Stimulated activated CD4-positive, alpha-beta T cell treated with anti-CD3 and anti-CD28 coated beads, TNF-alpha, amount 100 ng/mL, for 1 hour (primary cell): ENCODE measurements around the gene ASXL1.
A peak's percentile ranks its signal among the peaks of the same experiment; 100 is the strongest.
"Not testable (repeated sequence)": the region's sequence is repeated elsewhere in the genome, so short reads cannot be mapped to it uniquely, and the experiment has no call there.

ENCODE experiments used
- DNase-seq, 3 donors: peaks; one replicate each; pipeline ENCODE4 v3.0.0-alpha.2; 2020; ENCODE audit warnings: low read depth in 3 of 3, low spot score in 1 of 3

The ASXL1 gene

GRCh38 chr20:32357869-32358631 is at the start of gene ASXL1:
ASXL1 (plus strand) TSS chr20:32358331; CDS start chr20:32358776, 445 bp downstream.
- DNase-seq = peak; percentile 82 to 89 (median 85)

- DNase-seq = no peak
Observed at GRCh38 chr20:32312718-32313424, 45.3 kb upstream of the ASXL1 start.

- DNase-seq = no peak
Observed at GRCh38 chr20:32314768-32315167, 43.4 kb upstream of the ASXL1 start.

- no peak for DNase-seq
Observed at GRCh38 chr20:32315399-32315798, 42.7 kb upstream of the ASXL1 start.

- no peak for DNase-seq
Observed at GRCh38 chr20:32315891-32316290, 42.2 kb upstream of the ASXL1 start.

GRCh38 chr20:32316667-32317066 is 41.5 kb upstream of the ASXL1 start:
- no peak for DNase-seq

- no peak for DNase-seq
Observed at GRCh38 chr20:32319100-32319499, 39.0 kb upstream of the ASXL1 start.

- DNase-seq = no peak
Observed at GRCh38 chr20:32320305-32320704, 37.8 kb upstream of the ASXL1 start.

- no peak for DNase-seq
Observed at GRCh38 chr20:32321390-32321789, 36.7 kb upstream of the ASXL1 start.

GRCh38 chr20:32322260-32322659 is 35.9 kb upstream of the ASXL1 start:
- DNase-seq = not testable (repeated sequence)

- not testable (repeated sequence) for DNase-seq
Observed at GRCh38 chr20:32323761-32324160, 34.4 kb upstream of the ASXL1 start.

- no peak for DNase-seq
Observed at GRCh38 chr20:32325706-32326503, 32.2 kb upstream of the ASXL1 start.

- no peak for DNase-seq
Observed at GRCh38 chr20:32326504-32326845, 31.7 kb upstream of the ASXL1 start.

- no peak for DNase-seq
Observed at GRCh38 chr20:32327087-32327681, 30.9 kb upstream of the ASXL1 start.

- DNase-seq = no peak
Observed at GRCh38 chr20:32329817-32330554, 28.1 kb upstream of the ASXL1 start.

- no peak for DNase-seq
Observed at GRCh38 chr20:32330555-32330897, 27.6 kb upstream of the ASXL1 start.

- DNase-seq = no peak
Observed at GRCh38 chr20:32332614-32333013, 25.5 kb upstream of the ASXL1 start.

GRCh38 chr20:32333181-32333987 is 24.7 kb upstream of the ASXL1 start:
- DNase-seq = no peak

- peak in 1 of 3 donors; percentile 15 for DNase-seq
Observed at GRCh38 chr20:32333988-32334885, 23.9 kb upstream of the ASXL1 start.
